Ovary (tissue), 3 donors: ENCODE results near the gene PHACTR1.

Experiments used
- EP300 ChIP-seq: sonication (generic); formaldehyde crosslinking; IDR thresholded peaks from one replicate; pipeline ENCODE4 v1.6.1; 2017; ENCODE audit warnings: antibody characterized with exemption
- TF ChIP-seq, protein P1 (sequence below), 3 donors: fragments of 450-650 bp in 2 of 3; fragments of 200-600 bp in 1 of 3; IDR thresholded peaks; one replicate each; pipeline versions ENCODE4 v1.5.1 to v1.8.0; 2016 to 2022; ENCODE audit warnings: antibody characterized with exemption in 3 of 3, mild to moderate bottlenecking in 1 of 3
- donor health status: DM: no; HTN: no; CAD: no.

GRCh38 chr6:12952318-12952717 is 235.8 kb downstream of the PHACTR1 start:
- TF ChIP-seq EP300 = no peak
- TF ChIP-seq, protein P1, sequence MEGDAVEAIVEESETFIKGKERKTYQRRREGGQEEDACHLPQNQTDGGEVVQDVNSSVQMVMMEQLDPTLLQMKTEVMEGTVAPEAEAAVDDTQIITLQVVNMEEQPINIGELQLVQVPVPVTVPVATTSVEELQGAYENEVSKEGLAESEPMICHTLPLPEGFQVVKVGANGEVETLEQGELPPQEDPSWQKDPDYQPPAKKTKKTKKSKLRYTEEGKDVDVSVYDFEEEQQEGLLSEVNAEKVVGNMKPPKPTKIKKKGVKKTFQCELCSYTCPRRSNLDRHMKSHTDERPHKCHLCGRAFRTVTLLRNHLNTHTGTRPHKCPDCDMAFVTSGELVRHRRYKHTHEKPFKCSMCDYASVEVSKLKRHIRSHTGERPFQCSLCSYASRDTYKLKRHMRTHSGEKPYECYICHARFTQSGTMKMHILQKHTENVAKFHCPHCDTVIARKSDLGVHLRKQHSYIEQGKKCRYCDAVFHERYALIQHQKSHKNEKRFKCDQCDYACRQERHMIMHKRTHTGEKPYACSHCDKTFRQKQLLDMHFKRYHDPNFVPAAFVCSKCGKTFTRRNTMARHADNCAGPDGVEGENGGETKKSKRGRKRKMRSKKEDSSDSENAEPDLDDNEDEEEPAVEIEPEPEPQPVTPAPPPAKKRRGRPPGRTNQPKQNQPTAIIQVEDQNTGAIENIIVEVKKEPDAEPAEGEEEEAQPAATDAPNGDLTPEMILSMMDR (IDR thresholded peaks at IDR 0.05) = no peak
